LHCN-M2 (cell line): ENCODE data around the gene CDC42BPG. TPM values are rescaled to one million over a fixed set of nuclear protein-coding genes. Genes with fewer than 3 reads are reported as not detected.

Experiments used
- DNase-seq: peaks from one replicate; pipeline ENCODE4 v3.0.0-alpha.2; 2012; ENCODE audit warnings: low read depth
- total RNA-seq: library from RNA; depleted of rRNA; stranded (reverse); fragments of >200 nt; gene quantifications from 2 replicates; pipeline ENCODE4 v1.2.3, GENCODE V29; 2014

Gene CDC42BPG
- total RNA-seq, 1 experiment from 2014 or later, result 0.11 TPM

GRCh38 chr11:64880240-64881001 lies 36.0 kb upstream of the CDC42BPG start:
- no peak for DNase-seq

- no peak for DNase-seq
These were observed 34.9 kb upstream of the CDC42BPG start for GRCh38 chr11:64879244-64879900.

DNA sequence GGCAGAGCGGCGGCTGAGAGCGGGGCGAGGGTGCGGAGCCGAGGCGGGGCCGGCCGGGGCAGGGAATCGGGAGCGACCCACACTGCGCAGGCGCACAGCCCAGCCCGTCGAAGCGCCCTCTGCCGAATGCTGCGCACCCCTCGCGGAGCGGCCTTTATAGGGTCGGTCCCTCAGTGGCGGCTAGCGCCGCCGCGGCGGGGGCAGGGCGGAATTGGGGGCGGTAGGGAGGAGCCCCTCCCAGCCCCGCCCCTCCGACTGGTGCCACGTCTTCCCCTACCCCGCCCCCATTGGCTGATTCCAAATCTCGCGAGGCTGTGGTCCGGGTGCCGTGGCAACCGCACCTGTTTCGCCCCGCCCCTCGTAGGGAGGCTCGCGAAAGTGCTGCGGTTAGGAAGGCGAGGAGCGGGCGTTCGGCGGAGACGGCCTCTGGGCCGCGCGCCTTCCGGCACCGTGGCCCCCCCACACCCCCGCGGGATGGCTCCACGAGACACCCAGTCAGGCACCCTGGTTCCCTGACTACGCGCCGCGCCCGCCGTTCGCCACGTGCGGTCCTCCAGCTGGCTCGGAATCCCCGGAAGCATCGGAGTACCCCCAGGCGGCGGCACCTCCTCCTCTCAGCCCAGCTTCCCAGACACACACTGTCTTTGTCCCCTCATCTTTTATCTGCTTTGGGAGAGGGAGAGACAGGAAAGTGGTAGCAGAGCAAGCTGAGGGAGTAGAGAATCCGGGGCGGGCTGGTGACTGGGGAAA lies 34.2 kb upstream of the CDC42BPG start, which contains the start of gene EHD1:
TSS of gene EHD1 (minus strand) at position 128 of the 750 bp plus-strand sequence. CDS start 157 bp downstream, outside the sequence.
- peak; percentile 95 for DNase-seq

- no peak for DNase-seq
These were observed 33.7 kb upstream of the CDC42BPG start for GRCh38 chr11:64878223-64878493.

GRCh38 chr11:64877390-64878222 lies 33.2 kb upstream of the CDC42BPG start:
- DNase-seq, result no peak

GRCh38 chr11:64876835-64877341 lies 32.4 kb upstream of the CDC42BPG start:
- no peak for DNase-seq

DNA sequence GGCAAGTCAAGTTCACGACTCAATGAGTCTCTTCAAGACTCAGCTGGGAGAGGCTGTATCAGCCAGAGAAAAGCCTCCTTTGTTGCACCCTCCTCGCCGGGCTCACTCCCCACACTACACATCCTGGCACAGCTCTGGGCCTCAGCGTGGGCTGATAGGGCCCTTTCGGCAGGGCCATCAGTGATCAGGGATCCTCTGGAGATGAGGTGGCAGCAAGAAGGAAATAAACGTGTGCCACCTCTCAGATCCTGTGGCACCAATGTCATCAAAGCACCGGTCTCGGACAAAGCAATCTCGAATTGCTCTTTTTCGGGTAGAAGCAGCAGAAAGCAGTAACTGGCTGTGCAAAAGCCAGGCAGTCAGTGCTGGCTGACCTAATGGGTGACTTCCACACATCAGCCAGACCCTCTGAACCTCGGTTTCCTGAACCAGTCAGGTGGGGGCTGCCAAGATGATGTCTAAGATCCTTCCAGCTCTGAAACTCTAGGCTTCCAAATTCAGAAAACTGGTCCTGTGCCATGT lies 31.8 kb upstream of the CDC42BPG start:
- no peak for DNase-seq

DNA sequence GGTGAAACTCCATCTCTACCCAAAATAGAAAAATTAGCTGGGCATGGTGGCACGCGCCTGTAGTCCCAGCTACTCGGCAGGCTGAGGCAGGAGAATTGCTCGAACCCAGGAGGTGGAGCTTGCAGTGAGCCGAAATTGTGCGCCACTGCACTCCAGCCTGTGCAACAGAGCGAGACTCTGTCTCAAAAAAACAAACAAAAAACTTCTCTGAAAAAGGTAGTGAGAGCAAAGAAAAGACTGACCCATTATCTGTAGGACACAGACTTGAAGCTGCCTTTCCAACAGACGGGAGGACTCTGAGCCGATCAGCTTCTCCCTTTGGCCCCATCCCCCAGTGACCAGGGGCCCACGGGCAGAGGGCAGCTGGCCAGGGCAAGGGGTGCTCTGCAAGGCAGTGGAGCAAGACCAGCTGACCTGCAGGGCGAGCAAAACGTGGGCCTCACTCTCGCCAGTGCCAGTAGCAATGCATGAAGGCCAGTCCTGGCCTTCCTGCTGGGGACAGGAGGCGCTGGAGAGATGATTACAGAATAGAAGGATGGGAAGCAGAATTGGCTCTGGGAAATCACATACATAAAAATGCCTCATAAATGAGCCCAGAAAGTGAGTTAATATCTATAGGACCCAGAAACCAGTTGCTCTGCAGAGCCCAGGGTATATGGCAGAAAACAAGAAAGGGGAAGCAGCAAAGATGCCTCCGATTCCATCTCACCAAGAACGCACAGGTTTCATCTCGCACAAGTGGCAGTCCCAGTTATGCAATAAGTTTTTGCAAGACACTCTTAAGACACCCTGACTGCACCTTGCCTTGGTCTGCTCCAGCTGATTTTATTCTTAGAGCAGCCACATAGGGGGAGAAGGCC lies 31.1 kb upstream of the CDC42BPG start:
- DNase-seq, result no peak

GRCh38 chr11:64874308-64875240 lies 30.1 kb upstream of the CDC42BPG start:
- peak; percentile 93 for DNase-seq

DNA sequence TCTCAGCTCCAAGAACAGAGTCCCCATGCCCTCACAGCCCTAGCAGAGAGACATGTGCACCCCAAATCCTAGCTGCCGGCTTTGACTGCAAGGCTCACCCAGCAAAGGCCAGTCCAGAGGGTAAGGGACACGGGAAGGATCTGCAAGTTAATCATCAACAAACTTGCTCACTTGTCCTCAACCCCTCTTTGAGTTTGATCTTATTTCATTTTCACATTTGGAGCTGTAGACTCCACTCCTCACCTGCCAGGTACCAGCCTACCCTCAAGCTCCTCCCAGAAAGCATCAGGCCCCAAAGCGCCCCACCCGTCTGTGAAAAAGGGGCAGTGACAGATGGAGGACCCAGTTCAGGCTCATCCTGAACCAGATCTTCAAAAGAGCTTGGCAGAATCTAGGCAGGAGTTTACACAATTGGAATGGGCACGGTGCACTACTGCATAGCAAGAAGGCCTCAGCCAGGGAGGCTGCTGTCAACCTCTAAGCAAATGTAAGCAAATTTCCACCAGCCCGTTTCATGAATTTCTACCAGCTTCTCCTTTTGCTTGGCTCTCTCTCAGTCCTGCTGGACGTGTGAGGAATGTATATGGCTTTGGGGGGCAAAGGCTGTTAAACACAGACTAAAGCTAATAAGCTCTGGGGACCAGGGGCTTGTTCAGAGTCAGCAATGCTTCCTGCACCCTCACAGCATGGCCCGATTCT lies 28.5 kb upstream of the CDC42BPG start:
- no peak for DNase-seq

DNA sequence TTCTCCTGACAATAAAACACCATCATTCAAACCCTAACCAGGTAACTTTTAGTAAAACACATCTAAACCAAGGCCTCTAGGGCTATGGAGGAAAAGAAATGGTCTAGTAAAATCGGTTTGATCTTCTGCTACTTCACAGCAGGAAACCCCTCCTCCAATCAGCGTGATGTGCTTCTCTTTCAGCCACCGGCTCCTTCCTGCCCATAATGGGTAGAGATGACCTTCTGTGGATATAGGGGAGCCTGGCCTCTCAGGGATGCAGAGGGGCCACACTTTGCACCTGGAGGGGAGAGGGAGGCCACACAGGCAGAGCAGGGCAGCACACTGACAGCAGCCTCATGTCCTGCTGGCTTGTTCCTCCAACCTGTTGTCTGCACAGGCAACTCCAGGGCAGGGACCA lies 27.0 kb upstream of the CDC42BPG start:
- DNase-seq, result no peak

DNA sequence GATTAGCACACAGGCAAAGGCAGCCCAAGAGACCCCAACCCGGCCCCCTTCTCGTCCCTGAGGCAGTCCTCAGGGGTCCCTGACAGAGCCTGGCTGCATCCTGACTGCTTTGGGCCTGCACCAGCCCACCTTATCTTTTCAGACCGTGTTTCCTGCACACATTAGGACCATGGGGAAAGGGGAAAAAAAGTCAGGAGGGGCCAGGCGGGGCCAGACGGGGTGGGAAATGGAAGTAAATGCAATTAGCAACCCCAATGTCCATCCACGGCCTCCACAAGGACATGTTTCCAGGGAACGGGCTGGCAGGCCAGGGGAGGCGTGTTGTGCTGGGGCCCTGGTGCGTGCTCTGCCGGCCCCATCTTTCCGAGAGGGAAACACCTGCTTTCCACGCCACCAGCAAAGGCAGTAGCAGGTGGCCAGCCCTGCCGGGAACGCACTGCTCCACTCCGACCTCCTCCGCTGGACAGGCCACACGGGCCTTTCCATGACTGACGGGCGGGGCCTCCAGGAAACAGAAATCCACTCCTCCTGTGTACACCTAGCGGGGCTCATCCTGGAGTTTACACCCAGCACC lies 26.5 kb upstream of the CDC42BPG start:
- DNase-seq, result no peak

DNA sequence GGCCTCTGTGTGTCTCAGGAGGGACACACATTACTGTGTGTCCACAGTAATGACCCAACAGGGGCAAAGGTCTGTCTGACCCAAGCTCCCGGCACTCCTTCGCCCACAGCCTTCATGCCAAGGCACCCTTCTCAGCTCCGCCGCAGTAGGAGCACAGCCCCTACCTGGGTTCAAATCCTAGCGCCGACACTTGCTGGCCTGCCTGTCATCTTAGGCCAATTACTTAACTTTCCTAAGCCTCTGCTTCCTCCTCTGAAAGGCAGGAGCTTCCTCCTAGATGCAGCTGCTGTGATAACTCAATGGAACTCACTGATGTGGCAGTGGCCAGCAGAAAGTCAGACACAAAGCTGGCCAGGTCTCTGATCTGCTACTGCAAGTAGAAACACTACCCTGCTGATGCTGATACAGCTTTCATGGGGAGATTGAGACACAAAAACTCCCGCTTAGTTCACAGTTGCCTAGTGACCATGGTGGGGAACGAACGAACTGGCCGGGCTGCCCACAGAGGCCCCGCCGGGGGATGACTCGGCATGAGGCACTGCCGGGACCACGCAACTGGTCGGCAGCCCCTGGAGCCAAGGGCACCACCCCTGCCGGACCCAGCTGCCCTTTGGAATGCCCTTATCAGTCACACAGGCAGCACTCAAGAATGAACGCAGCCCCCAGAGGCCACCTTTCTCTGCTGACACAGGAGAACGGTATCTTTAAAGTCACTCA lies 25.9 kb upstream of the CDC42BPG start:
- peak; percentile 95 for DNase-seq

GRCh38 chr11:64869571-64870175 lies 25.2 kb upstream of the CDC42BPG start:
- DNase-seq, result no peak

- DNase-seq, result peak; percentile 99
These were observed 24.6 kb upstream of the CDC42BPG start for GRCh38 chr11:64868904-64869570.

DNA sequence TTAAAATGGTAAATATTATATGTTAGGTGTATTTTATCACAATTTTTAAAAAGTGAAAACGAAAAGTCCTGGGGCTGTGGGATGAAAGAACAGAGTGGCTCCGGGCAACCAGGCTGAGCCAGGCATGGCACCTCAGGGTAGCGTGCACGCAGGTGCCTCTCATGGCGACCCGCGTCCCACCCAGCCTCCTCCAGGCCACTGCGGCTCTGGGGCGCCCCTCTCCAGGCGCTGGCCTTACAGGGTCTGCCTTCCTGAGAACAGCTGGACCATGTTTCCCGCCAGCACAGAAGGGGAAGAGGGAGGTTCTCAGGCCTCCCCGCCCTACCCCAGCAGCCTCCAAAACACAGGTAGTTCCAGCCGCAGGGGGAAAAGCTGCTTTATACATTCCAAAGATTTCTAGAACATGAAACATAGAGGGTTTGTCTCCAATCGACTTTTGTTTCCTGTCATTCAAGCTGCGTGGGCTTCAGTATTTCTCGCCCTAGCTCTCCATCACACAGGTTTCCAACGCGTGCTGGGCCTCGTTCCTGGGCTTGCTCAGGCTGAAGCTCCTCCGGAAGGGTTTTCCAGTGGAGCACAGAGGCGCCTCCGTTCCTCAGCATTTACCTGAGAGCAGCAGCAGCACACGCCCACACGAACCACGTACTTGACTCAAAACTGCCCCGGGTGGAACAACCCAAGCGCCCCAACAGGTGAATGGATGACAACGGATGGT lies 23.5 kb upstream of the CDC42BPG start:
- no peak for DNase-seq
